GM12878 (cell line): Measurements from ENCODE around the gene TAPBP. TPM values are rescaled to one million over a fixed set of nuclear protein-coding genes. Genes with fewer than 3 reads are reported as not detected.

Source experiments
- BCL3 ChIP-seq: IDR thresholded peaks from 2 replicates; pipeline ENCODE4 v1.6.1; 2011; ENCODE audit warnings: borderline replicate concordance, low read depth, mild to moderate bottlenecking, moderate library complexity, low read length; ENCODE audit not compliant: insufficient read depth, poor library complexity, severe bottlenecking
- BHLHE40 ChIP-seq, 2 experiments: fragments of 450-650 bp in 1 of 2; IDR thresholded peaks; 2 replicates each; pipeline ENCODE4 v1.6.1; 2011 to 2017; ENCODE audit warnings: low read depth in 2 of 2, borderline replicate concordance in 1 of 2, improper control_type of control experiment in 1 of 2, low read length in 1 of 2, mild to moderate bottlenecking in 1 of 2
- FOXK2 ChIP-seq: fragments of 450-650 bp; IDR thresholded peaks from 2 replicates; pipeline ENCODE4 v1.6.1; 2017; ENCODE audit warnings: mild to moderate bottlenecking, moderate library complexity
- HCFC1 ChIP-seq: fragments of 150-350 bp; IDR thresholded peaks from 2 replicates; pipeline ENCODE4 v1.6.1; 2014; ENCODE audit warnings: low read length
- IKZF2 ChIP-seq, 2 experiments: fragments of 450-650 bp; IDR thresholded peaks; 2 replicates each; pipeline ENCODE4 v1.6.1; 2017; ENCODE audit warnings: mild to moderate bottlenecking in 2 of 2, moderate library complexity in 2 of 2
- KLF5 ChIP-seq: fragments of 450-650 bp; IDR thresholded peaks from 2 replicates; pipeline ENCODE4 v1.6.1; 2014; ENCODE audit warnings: mild to moderate bottlenecking; ENCODE audit not compliant: partially characterized antibody
- MEF2A ChIP-seq: IDR thresholded peaks from 2 replicates; pipeline ENCODE4 v1.6.1; 2011; ENCODE audit warnings: low read depth, mild to moderate bottlenecking, low read length, moderate library complexity; ENCODE audit not compliant: insufficient read depth
- NBN ChIP-seq: fragments of 450-650 bp; IDR thresholded peaks from 2 replicates; pipeline ENCODE4 v1.6.1; 2016
- NR2F1 ChIP-seq: fragments of 450-650 bp; conservative IDR thresholded peaks from 2 replicates; pipeline ENCODE4 v1.6.1; 2017; ENCODE audit warnings: mild to moderate bottlenecking
- POLR2A ChIP-seq: IDR thresholded peaks from 2 replicates; pipeline ENCODE4 v1.6.1; 2011; ENCODE audit warnings: low read depth, mild to moderate bottlenecking, low read length
- SIX5 ChIP-seq: IDR thresholded peaks from 2 replicates; pipeline ENCODE4 v1.6.1; 2011; ENCODE audit warnings: mild to moderate bottlenecking, low read depth, low read length, moderate library complexity; ENCODE audit not compliant: severe bottlenecking
- SMARCA5 ChIP-seq: fragments of 450-650 bp; IDR thresholded peaks from 2 replicates; pipeline ENCODE4 v1.6.1; 2017; ENCODE audit warnings: mild to moderate bottlenecking
- TBL1XR1 ChIP-seq: IDR thresholded peaks from 2 replicates; pipeline ENCODE4 v1.6.1; 2012; ENCODE audit warnings: low read depth, low read length, improper control_type of control experiment
- TCF3 ChIP-seq: IDR thresholded peaks from 2 replicates; pipeline ENCODE4 v1.6.1; 2012; ENCODE audit warnings: low read depth, mild to moderate bottlenecking, low read length, borderline replicate concordance; ENCODE audit not compliant: insufficient read depth
- WRNIP1 ChIP-seq: IDR thresholded peaks from 2 replicates; pipeline ENCODE4 v1.6.1; 2011; ENCODE audit warnings: low read depth, low read length, improper control_type of control experiment, borderline replicate concordance
- ZBED1 ChIP-seq: IDR thresholded peaks from 2 replicates; pipeline ENCODE4 v1.6.1; 2016; ENCODE audit warnings: borderline replicate concordance
- ZBTB11 ChIP-seq: fragments of 450-650 bp; formaldehyde crosslinking; IDR thresholded peaks from 2 replicates; pipeline ENCODE4 v1.5.0; 2022; ENCODE audit warnings: mild to moderate bottlenecking, missing genetic modification characterization
- ZBTB33 ChIP-seq: fragments of 450-650 bp; IDR thresholded peaks from 2 replicates; pipeline ENCODE4 v1.6.1; 2017; ENCODE audit warnings: mild to moderate bottlenecking
- polyA plus RNA-seq, 11 experiments: library from polyadenylated mRNA; depleted of rRNA in 4 of 11; unstranded in 6 of 11; stranded (reverse) in 5 of 11; fragments of >200 nt; fragmentation: Nextera tagmentation in 4 of 11; fragmentation: Illumina TruSeq in 1 of 11; extraction: Ambion mirVana in 4 of 11; extraction: Trizol in 1 of 11; gene quantifications; 1 replicate in 1 of 11; 2 replicates in 10 of 11; pipeline versions ENCODE4 v1.2.1 to v1.2.3, GENCODE V29; 2011 to 2016; ENCODE audit warnings: inconsistent platforms in 2 of 11, missing spikeins in 2 of 11, low read depth in 1 of 11
- total RNA-seq, 4 experiments: library from RNA; depleted of rRNA in 3 of 4; stranded (reverse); fragments of >200 nt in 3 of 4; fragmentation: Illumina TruSeq in 1 of 4; extraction: Trizol in 1 of 4; gene quantifications; 2 replicates each; pipeline versions ENCODE4 v1.2.1 to v1.2.3, GENCODE V29; 2013 to 2021
- TF ChIP-seq, protein P1 (sequence below): fragments of 450-650 bp; conservative IDR thresholded peaks from 2 replicates; pipeline ENCODE4 v1.6.1; 2017; ENCODE audit warnings: mild to moderate bottlenecking, moderate library complexity

The TAPBP gene
- total and polyA plus RNA-seq, 10 of the 15 experiments (the other 5 are each of a cell fraction or from before 2014, with no cell fraction given), result 14.6 to 210 (median 78.1) TPM

DNA sequence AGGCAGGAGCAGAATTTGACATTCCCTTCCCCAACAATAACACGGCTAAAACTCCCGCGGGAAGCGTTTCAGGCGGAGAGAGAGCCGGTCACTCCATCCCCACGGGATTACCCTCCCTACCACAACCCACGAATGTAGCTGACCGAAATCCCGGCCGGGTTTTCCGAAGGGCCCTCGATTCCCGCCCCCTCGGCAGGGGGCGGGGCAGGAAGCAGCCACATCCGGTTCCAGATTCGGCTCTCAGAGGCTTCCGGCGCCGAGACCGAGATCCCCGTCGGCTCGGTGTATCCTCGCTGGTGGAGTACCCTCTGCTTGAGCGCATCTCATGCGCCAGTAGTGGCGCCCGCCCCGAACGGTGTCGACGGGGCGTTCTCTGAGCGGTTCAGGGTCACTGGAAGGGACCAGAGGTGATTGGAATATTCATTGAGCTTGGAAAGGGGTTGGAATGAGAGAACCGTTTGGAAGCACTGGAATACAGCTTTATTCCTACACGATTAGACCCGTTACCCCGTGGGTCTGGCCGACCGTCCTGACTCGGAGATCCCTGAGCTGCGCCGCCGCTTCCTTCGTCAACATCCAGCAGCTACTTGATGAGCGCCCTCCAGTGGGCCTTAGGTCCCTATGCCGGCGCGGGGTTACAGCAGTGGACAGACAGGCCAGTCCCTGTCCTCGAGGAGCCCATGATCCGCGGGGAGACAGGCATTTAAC is 14.5 kb downstream of the TAPBP start (continued):
- TF ChIP-seq ZBTB33, result 0 out of 2 replicates have a peak, but pooled peaks have one; percentile 52
- peak; percentile 94 for TF ChIP-seq POLR2A
- peak; percentile 77; the same call in 1 of the 2 replicates for TF ChIP-seq WRNIP1
- TF ChIP-seq BHLHE40 (IDR thresholded peaks at IDR 0.05; ENCODE audit: borderline replicate concordance in 1 of 2, low read depth in 2 of 2, low read length in 1 of 2), result 0 out of 4 replicates have a peak, but pooled peaks have one; percentile 4 to 46
- peak; percentile 82 to 87 for TF ChIP-seq IKZF2 (IDR thresholded peaks at IDR 0.05)
- peak; percentile 46; the same call in 1 of the 2 replicates for TF ChIP-seq HCFC1
- TF ChIP-seq TBL1XR1, result peak; percentile 76
- peak; percentile 47 for TF ChIP-seq KLF5
- peak; percentile 17; the same call in 1 of the 2 replicates for TF ChIP-seq ZBTB11 (CRISPR knock-in tag)
- peak; percentile 84 for TF ChIP-seq MEF2A
- peak; percentile 22; the same call in 1 of the 2 replicates for TF ChIP-seq NR2F1
- TF ChIP-seq SIX5, result peak; percentile 6
- TF ChIP-seq NBN, result peak; percentile 97
- peak; percentile 92 for TF ChIP-seq BCL3
- TF ChIP-seq SMARCA5, result peak; percentile 93
- no peak for TF ChIP-seq FOXK2
- peak; percentile 41; the same call in 1 of the 2 replicates for TF ChIP-seq TCF3
- TF ChIP-seq ZBED1, result peak; percentile 96
- TF ChIP-seq, protein P1, sequence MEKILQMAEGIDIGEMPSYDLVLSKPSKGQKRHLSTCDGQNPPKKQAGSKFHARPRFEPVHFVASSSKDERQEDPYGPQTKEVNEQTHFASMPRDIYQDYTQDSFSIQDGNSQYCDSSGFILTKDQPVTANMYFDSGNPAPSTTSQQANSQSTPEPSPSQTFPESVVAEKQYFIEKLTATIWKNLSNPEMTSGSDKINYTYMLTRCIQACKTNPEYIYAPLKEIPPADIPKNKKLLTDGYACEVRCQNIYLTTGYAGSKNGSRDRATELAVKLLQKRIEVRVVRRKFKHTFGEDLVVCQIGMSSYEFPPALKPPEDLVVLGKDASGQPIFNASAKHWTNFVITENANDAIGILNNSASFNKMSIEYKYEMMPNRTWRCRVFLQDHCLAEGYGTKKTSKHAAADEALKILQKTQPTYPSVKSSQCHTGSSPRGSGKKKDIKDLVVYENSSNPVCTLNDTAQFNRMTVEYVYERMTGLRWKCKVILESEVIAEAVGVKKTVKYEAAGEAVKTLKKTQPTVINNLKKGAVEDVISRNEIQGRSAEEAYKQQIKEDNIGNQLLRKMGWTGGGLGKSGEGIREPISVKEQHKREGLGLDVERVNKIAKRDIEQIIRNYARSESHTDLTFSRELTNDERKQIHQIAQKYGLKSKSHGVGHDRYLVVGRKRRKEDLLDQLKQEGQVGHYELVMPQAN, result peak; percentile 75
